Loucy (cell line): ENCODE data around the gene ABCC4.

Experiments
- H2AFZ ChIP-seq: fragments of 200-600 bp; sonication (generic); 2 replicates; pipeline ENCODE4 v1.6.0; 2016; ENCODE audit warnings: antibody characterized with exemption, mild to moderate bottlenecking, low read length, moderate library complexity
- H3F3A ChIP-seq: fragments of 200-600 bp; 2 replicates; pipeline ENCODE4 v1.6.0; 2016; ENCODE audit warnings: antibody characterized with exemption, low read depth, mild to moderate bottlenecking
- H3K27me3 ChIP-seq: fragments of 200-600 bp; sonication (generic); 2 replicates; pipeline ENCODE4 v1.6.1; 2014; ENCODE audit warnings: low read length, mild to moderate bottlenecking; ENCODE audit not compliant: insufficient read depth, poor library complexity, severe bottlenecking
- H3K36me3 ChIP-seq: fragments of 200-600 bp; sonication (generic); 2 replicates; pipeline ENCODE4 v1.6.1; 2016; ENCODE audit warnings: low read length; ENCODE audit not compliant: insufficient read depth
- H3K4me1 ChIP-seq: fragments of 200-600 bp; sonication (generic); 2 replicates; pipeline ENCODE4 v1.5.1; 2014; ENCODE audit warnings: low read length, mild to moderate bottlenecking; ENCODE audit not compliant: insufficient read depth, poor library complexity, severe bottlenecking
- H3K4me2 ChIP-seq: fragments of 200-600 bp; sonication (generic); 2 replicates; pipeline ENCODE4 v1.6.0; 2014; ENCODE audit warnings: antibody characterized with exemption, low read length, low read depth, mild to moderate bottlenecking; ENCODE audit not compliant: poor library complexity, severe bottlenecking
- H3K4me3 ChIP-seq: fragments of 200-600 bp; sonication (generic); 2 replicates; pipeline ENCODE4 v1.5.1; 2014; ENCODE audit warnings: low read length, mild to moderate bottlenecking, mixed read lengths; ENCODE audit not compliant: poor library complexity, severe bottlenecking
- H3K79me2 ChIP-seq: fragments of 200-600 bp; sonication (generic); 2 replicates; pipeline ENCODE4 v1.6.1; 2014; ENCODE audit warnings: low read length; ENCODE audit not compliant: insufficient read depth
- H3K9ac ChIP-seq: fragments of 200-600 bp; sonication (generic); 2 replicates; pipeline ENCODE4 v1.6.0; 2014; ENCODE audit warnings: mild to moderate bottlenecking, low read depth, low read length, moderate library complexity; ENCODE audit not compliant: poor library complexity, severe bottlenecking
- H3K9me2 ChIP-seq: fragments of 200-600 bp; sonication (generic); replicated peaks from 2 replicates; pipeline ENCODE4 v1.6.1; 2016; ENCODE audit warnings: low read depth, low read length, mixed read lengths
- H3K9me3 ChIP-seq: fragments of 200-600 bp; sonication (generic); 2 replicates; pipeline ENCODE4 v1.6.1; 2014; ENCODE audit warnings: mild to moderate bottlenecking, antibody characterized with exemption, low read length, low read depth; ENCODE audit not compliant: insufficient read depth
- H4K20me1 ChIP-seq: fragments of 200-600 bp; sonication (generic); 2 replicates; pipeline ENCODE4 v1.6.0; 2014; ENCODE audit warnings: antibody characterized with exemption, low read length, mild to moderate bottlenecking; ENCODE audit not compliant: insufficient read depth, poor library complexity, severe bottlenecking
- EZH2phosphoT487 ChIP-seq: fragments of 200-600 bp; IDR thresholded peaks from 2 replicates; pipeline ENCODE4 v1.6.1; 2018; ENCODE audit warnings: antibody characterized with exemption, mild to moderate bottlenecking, moderate library complexity, borderline replicate concordance
- TF ChIP-seq, protein P1 (sequence below): fragments of 200-600 bp; sonication (generic); conservative IDR thresholded peaks from 2 replicates; pipeline ENCODE4 v1.5.1; 2014; ENCODE audit warnings: mild to moderate bottlenecking, antibody characterized with exemption, low read length

ABCC4 gene

DNA sequence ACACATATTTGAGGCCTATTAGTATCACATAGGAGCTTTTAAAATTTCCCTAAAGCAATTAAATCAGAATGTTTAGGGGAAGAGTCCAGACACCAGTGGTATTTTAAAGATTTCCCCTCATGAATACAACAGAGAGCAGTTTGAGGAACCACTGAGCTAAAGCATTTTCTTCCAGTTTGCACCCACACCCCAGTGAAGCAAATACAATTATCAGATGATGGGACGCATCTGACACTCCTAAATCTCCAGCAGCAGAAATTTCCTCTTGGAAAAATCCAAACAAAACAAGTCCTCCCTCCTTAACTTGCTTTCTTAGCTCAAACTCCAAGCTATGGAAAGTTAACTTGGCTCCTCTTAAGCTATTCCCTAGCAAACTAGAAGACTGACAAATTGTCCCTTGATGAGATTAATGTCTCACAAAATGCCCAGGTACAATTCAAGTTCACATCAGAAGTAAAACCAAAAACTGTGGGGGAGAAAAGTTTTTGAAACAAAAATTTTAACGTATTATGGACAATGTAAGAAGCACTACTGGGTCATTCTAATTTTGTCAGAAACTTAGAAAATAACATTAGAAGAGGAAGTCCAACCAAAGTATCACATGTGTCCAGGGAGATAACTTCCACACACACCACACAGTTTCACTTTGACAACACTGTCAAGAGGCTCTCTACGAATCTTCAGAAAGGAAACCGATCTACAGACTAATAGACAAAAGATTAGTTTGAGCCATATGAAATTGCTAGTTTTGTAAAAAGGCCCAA is 74.1 kb downstream of the ABCC4 start:
- H3K79me2 ChIP-seq: no peaks in the 10 kb centered on the region
- no peaks in the 10 kb centered on the region for H3F3A ChIP-seq
- no peak overlapping the region for H3K9ac ChIP-seq
- no peak overlapping the region for H2AFZ ChIP-seq
- H3K36me3 ChIP-seq: no peaks in the 10 kb centered on the region
- no peaks in the 10 kb centered on the region for H4K20me1 ChIP-seq
- no peaks in the 10 kb centered on the region for H3K9me3 ChIP-seq
- H3K27me3 ChIP-seq: no peaks in the 10 kb centered on the region
- H3K4me1 ChIP-seq: no peaks in the 10 kb centered on the region
- H3K4me2 ChIP-seq: no peak overlapping the region
- no peak overlapping the region for H3K4me3 ChIP-seq
- TF ChIP-seq, protein P1, sequence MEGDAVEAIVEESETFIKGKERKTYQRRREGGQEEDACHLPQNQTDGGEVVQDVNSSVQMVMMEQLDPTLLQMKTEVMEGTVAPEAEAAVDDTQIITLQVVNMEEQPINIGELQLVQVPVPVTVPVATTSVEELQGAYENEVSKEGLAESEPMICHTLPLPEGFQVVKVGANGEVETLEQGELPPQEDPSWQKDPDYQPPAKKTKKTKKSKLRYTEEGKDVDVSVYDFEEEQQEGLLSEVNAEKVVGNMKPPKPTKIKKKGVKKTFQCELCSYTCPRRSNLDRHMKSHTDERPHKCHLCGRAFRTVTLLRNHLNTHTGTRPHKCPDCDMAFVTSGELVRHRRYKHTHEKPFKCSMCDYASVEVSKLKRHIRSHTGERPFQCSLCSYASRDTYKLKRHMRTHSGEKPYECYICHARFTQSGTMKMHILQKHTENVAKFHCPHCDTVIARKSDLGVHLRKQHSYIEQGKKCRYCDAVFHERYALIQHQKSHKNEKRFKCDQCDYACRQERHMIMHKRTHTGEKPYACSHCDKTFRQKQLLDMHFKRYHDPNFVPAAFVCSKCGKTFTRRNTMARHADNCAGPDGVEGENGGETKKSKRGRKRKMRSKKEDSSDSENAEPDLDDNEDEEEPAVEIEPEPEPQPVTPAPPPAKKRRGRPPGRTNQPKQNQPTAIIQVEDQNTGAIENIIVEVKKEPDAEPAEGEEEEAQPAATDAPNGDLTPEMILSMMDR: no peak
- TF ChIP-seq EZH2phosphoT487: no peak
- no peaks in the 10 kb centered on the region for H3K9me2 ChIP-seq

DNA sequence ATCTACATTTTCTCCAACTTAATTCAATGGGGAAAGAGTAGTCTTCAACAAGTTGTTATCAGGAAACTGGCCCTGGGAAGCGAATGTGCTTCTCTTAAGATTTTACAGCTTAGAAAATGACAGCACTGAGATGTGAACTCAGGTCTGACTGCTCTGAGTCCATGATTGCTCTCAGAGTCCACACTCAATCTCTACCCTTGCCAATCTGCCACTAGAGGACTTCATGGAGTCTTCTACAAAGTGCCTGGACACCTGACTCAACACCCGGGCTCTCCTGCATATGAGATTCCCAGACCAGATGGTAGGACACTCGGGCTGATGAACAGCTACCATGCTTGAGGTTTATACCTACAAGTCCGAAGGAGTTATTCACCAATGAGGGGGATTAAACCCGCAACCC is 74.8 kb downstream of the ABCC4 start:
- Histone ChIP-seq H3K4me2 (no peak overlapping the region), H3K79me2 (no peaks in the 10 kb centered on the region), H2AFZ (no peak overlapping the region), H4K20me1 (no peaks in the 10 kb centered on the region), H3K4me3 (no peak overlapping the region), H3K9ac (no peak overlapping the region), H3K4me1 (no peaks in the 10 kb centered on the region), H3K9me2 (no peaks in the 10 kb centered on the region), H3K27me3 (no peaks in the 10 kb centered on the region), H3F3A (no peaks in the 10 kb centered on the region), H3K36me3 (no peaks in the 10 kb centered on the region), H3K9me3 (no peaks in the 10 kb centered on the region)
- TF ChIP-seq, protein P1: no peak
- TF ChIP-seq EZH2phosphoT487: no peak

DNA sequence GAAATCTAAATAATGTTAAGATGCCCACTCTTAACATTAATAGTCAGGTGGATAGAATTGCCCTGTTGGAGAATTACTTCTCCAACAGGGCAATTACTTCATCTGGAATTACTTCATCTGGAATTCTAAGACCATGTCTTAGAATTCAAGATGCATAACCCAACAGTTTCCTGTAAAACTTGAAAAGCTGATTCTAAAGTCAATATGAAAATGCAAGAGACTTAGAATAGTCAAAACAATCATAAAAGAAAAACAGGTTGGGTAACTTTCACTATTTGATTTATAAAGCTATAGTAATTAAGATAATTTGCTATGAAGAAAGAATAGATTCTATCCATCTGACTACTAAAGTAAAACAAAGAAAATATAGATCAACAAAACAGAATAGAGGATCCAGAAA is 75.2 kb downstream of the ABCC4 start:
- Histone ChIP-seq H3K27me3 (no peaks in the 10 kb centered on the region), H3K9ac (no peak overlapping the region), H3K4me2 (no peak overlapping the region), H3K36me3 (no peaks in the 10 kb centered on the region), H3K4me3 (no peak overlapping the region), H3K4me1 (no peaks in the 10 kb centered on the region), H3F3A (no peaks in the 10 kb centered on the region), H3K9me2 (no peaks in the 10 kb centered on the region), H3K9me3 (no peaks in the 10 kb centered on the region), H4K20me1 (no peaks in the 10 kb centered on the region), H3K79me2 (no peaks in the 10 kb centered on the region), H2AFZ (no peak overlapping the region)
- no peak for TF ChIP-seq EZH2phosphoT487
- TF ChIP-seq, protein P1: no peak
